DOHH2 (cell line): ENCODE results near the gene SEMA4D.

ENCODE experiments used
- CTCF ChIP-seq: fragments of 200-600 bp; sonication (generic); IDR thresholded peaks from one replicate; pipeline ENCODE4 v1.5.1; 2014; ENCODE audit warnings: antibody characterized with exemption, mild to moderate bottlenecking, low read depth, low read length; ENCODE audit not compliant: poor library complexity, severe bottlenecking
- EZH2phosphoT487 ChIP-seq: fragments of 200-600 bp; sonication (generic); IDR thresholded peaks from 2 replicates; pipeline ENCODE4 v1.6.1; 2017; ENCODE audit warnings: borderline replicate concordance, mild to moderate bottlenecking, antibody characterized with exemption, low read length, moderate library complexity, mixed read lengths

- no peak for TF ChIP-seq CTCF
- TF ChIP-seq EZH2phosphoT487, result no peak
Measured at GRCh38 chr9:89419978-89420394, 77.9 kb downstream of the SEMA4D start.
